Measurements from ENCODE around the gene MRGPRF. TPM values are rescaled to one million over a fixed set of nuclear protein-coding genes. Genes with fewer than 3 reads are reported as not detected.
"Not testable (repeated sequence)": the region's sequence is repeated elsewhere in the genome, so short reads cannot be mapped to it uniquely, and the experiment has no call there.

MRGPRF gene
- polyA plus RNA-seq, 4 donors, result 17.9 to 28.1 (median 20.8) TPM

- no peak for DNase-seq (ENCODE audit: low read depth in 4 of 4, low spot score in 3 of 4)
These were observed 19.5 kb downstream of the MRGPRF start for GRCh38 chr11:68993546-68993945.

DNA sequence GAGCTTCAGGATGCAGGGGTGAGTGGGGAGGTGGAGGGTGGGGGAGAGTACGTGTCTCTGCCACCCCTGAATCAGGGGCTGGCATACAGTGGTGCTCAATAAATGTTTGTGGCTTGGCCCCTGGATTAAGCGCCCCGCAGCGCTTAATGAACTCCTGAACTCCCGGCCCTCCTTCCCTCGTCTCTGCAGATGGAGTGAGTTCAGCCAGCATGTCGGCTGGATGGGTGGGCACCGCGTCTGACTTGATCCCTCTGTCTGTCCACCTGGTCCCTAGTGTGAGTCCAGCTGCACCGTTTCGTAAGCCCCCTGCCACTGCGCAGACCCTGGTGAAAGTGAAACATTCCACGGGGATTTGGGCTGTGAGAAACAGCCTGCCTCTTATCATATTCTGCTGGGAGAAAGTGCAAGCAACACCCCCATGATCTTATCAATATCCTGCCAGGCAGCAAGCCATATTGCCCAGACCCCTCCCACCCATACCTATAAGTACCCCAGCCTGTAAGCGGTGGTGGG, 20.2 kb downstream of the MRGPRF start:
- no peak for DNase-seq (ENCODE audit: low read depth in 4 of 4, low spot score in 3 of 4)

- no peak for DNase-seq (ENCODE audit: low read depth in 4 of 4, low spot score in 3 of 4)
These were observed 21.9 kb downstream of the MRGPRF start for GRCh38 chr11:68990995-68991780.

- DNase-seq (ENCODE audit: low read depth in 4 of 4, low spot score in 3 of 4), result no peak
These were observed 23.0 kb downstream of the MRGPRF start for GRCh38 chr11:68989936-68990606.

- DNase-seq (ENCODE audit: low read depth in 4 of 4, low spot score in 3 of 4), result no peak
These were observed 24.6 kb downstream of the MRGPRF start for GRCh38 chr11:68988491-68988890.

GRCh38 chr11:68987211-68987610, 25.8 kb downstream of the MRGPRF start:
- DNase-seq (ENCODE audit: low read depth in 4 of 4, low spot score in 3 of 4), result no peak

GRCh38 chr11:68983801-68984200, 29.2 kb downstream of the MRGPRF start:
- DNase-seq (ENCODE audit: low read depth in 4 of 4, low spot score in 3 of 4), result no peak

GRCh38 chr11:68982134-68982533, 30.9 kb downstream of the MRGPRF start:
- DNase-seq (ENCODE audit: low read depth in 4 of 4, low spot score in 3 of 4), result no peak

- DNase-seq (ENCODE audit: low read depth in 4 of 4, low spot score in 3 of 4), result no peak
These were observed 32.3 kb downstream of the MRGPRF start, which contains the start of gene MRGPRD for GRCh38 chr11:68980776-68981065. MRGPRD (minus strand) TSS chr11:68980986; CDS start chr11:68980986, 0 bp downstream.

DNA sequence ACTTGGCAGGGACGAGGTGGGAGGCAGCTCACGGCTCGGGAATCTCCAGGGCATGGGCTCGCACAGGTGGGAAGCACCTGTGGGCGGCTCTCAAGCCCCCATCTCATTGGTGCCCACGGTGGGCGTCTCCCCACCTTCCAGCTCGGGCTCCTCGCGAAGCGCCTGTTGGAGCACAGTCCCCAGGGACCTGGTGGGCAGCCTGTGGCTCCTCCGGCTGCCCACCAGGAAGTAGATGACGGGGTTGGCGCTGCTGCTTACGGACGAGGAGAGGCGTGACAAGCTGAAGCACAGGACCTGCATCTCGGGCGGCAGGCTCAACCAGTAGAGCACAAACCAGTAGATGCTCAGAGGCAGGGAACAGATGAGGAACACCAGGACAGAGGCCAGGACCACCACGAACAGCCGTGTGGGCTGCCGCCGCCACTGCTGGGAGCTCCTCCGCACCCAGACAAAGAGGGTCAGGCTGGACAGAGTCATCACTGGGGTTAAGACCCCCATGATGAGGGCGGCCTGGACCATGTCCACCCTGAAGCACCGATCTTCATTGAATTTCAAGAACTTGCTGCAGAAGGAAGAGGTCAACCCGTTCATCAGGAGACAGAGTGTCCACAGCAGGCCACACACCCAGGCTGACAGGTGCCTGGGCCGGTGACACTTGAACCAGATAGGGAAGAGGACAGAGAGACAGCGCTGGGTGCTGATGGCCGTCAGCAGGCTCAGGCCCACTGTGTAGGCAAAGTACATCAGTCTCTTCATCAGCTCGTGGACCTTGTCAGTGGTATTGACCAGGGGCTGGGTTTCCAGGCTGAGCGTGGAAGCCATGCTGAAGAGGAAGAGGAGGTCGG, 32.9 kb downstream of the MRGPRF start:
- no peak for DNase-seq (ENCODE audit: low read depth in 4 of 4, low spot score in 3 of 4)

GRCh38 chr11:68978931-68979594, 34.0 kb downstream of the MRGPRF start:
- no peak for DNase-seq (ENCODE audit: low read depth in 4 of 4, low spot score in 3 of 4)

GRCh38 chr11:68978626-68978930, 34.5 kb downstream of the MRGPRF start:
- no peak for DNase-seq (ENCODE audit: low read depth in 4 of 4, low spot score in 3 of 4)

DNA sequence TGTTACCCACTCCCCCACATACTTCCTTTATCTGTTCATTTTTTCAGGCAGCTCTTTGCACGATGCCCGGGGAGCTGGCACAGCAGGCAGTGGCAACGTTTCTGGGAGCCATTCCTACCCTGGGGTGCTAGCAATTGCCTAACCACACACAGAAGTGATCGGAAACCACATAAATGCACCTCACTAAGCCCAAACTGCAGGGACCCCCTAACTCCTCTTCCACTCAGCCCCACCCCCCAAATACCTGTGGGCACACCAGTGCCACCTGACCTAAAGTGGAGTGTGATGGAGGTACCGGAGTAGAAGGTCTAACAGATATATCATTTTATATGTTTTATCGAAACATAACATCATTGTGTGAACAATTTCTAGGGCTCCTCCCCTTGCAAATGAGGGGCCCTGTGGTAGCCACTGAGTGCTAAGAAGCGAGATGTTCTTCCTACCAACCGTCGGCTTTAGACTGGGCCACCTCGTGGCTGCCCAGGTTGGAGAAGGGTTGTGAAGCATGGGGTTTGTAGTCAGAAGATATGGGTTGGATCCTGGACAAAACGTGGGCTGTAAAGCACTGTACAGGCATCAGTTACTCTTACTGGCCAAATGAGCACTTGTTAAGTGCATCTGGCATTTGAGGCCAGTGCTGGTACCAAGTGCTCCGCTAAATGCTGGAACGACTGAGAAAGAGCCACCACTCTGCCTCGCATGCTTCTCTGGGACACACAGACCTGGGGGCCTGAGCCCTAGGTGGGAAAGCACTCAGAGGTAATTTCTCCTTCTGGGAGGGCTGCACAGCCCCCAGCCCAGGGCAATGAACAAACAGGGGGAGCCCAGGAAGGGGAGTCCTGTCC, 35.0 kb downstream of the MRGPRF start:
- DNase-seq (ENCODE audit: low read depth in 4 of 4, low spot score in 3 of 4), result no peak

DNA sequence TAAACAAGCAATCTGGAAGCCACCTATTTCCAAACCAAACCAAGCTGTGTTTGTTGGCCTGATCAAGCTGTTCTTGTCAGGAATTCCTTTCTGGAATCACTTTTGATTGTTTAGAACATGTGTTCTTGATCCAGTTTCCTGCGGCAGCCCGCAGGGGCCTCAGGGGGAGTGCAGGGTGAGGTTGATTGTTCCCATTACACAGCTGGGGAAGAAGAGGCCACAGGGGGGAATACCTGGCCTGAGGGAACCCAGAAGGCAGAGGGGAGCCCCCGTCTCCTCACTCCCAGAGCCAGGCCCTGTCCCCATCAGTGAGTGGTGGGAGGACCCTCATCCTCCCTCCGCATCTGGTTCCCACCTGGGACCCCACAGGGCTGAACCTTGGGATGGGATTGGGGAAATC, 36.5 kb downstream of the MRGPRF start:
- DNase-seq (ENCODE audit: low read depth in 4 of 4, low spot score in 3 of 4), result no peak

- DNase-seq (ENCODE audit: low read depth in 4 of 4, low spot score in 3 of 4), result no peak
These were observed 37.0 kb downstream of the MRGPRF start for GRCh38 chr11:68976095-68976494.

GRCh38 chr11:68974421-68975194, 38.4 kb downstream of the MRGPRF start:
- no peak for DNase-seq (ENCODE audit: low read depth in 4 of 4, low spot score in 3 of 4)

DNA sequence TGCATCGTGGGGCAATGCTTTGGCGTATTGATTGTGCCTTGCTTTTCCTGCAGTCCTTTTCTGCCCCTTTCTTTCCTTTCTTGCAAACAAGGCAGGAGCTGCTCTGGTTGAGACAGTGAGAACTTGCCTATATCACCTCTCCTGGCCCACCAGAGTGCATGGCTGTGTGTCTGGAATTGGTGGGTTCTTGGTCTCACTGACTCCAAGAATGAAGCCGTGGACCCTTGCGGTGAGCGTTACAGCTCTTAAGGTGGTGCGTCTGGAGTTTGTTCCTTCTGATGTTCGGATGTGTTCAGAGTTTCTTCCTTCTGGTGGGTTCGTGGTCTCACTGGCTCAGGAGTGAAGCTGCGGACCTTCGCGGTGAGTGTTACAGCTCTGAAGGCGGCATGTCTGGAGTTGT, 39.3 kb downstream of the MRGPRF start:
- not testable (repeated sequence) for DNase-seq (ENCODE audit: low read depth in 4 of 4, low spot score in 3 of 4)

DNA sequence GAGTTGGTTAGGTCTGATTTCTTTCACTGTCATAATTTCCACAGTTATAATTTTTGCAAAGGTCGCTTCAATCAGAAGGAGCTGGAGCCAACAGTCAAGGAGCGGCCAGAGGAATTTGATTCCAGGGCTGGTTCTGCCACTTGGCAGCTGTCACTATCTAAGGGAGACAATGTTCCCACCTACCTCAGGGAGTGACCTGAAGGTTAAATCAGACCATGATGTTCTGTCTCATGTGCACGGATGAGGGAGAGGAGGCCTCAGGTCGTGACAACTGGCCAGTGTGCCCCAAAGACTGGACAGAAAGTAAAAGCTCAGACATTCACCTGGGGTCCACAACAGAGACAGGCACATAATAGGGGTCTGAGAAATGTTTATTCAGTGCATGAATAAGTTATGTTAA, 39.8 kb downstream of the MRGPRF start:
- no peak for DNase-seq (ENCODE audit: low read depth in 4 of 4, low spot score in 3 of 4)
